Measurements from ENCODE around the gene CD1E.

DNA sequence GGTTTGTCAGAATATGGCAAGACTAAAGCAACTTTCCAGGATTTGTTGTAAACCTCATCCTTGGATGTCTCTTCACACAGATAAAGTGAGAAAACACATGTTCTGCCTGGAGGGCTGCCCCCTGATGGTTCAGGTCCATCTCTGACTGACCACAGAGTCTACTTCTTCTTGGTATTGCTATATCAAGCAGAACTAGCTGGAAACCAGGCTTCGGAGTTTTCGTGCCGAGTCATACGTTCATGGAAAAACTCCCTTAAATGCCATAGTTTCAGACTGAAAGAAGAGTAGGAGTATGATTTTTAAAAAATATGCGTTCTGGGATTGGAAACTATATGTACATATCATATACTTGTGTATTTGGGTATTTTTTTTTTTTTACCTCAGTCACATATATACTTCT, 39.8 kb downstream of the CD1E start:
- TF ChIP-seq, protein P1, sequence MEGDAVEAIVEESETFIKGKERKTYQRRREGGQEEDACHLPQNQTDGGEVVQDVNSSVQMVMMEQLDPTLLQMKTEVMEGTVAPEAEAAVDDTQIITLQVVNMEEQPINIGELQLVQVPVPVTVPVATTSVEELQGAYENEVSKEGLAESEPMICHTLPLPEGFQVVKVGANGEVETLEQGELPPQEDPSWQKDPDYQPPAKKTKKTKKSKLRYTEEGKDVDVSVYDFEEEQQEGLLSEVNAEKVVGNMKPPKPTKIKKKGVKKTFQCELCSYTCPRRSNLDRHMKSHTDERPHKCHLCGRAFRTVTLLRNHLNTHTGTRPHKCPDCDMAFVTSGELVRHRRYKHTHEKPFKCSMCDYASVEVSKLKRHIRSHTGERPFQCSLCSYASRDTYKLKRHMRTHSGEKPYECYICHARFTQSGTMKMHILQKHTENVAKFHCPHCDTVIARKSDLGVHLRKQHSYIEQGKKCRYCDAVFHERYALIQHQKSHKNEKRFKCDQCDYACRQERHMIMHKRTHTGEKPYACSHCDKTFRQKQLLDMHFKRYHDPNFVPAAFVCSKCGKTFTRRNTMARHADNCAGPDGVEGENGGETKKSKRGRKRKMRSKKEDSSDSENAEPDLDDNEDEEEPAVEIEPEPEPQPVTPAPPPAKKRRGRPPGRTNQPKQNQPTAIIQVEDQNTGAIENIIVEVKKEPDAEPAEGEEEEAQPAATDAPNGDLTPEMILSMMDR (IDR thresholded peaks at IDR 0.05 in 4 of 5, conservative IDR thresholded peaks at IDR 0.05 in 1 of 5) = no peak
- TF ChIP-seq POLR2A (IDR thresholded peaks at IDR 0.05) = no peak

All from gastrocnemius medialis (tissue), 4 donors.